ENCODE data around the gene DHRS7. TPM values are rescaled to one million over a fixed set of nuclear protein-coding genes. Genes with fewer than 3 reads are reported as not detected.

Gene DHRS7
- total and polyA plus RNA-seq, 2 experiments from 2014 or later: 39.3 to 39.4 TPM

GRCh38 chr14:60154671-60155070 is 10.5 kb downstream of the DHRS7 start (continued):
- no peak for TF ChIP-seq ZNF462 (CRISPR knock-in tag; IDR thresholded peaks at IDR 0.05)
- no peak for TF ChIP-seq CREB1 (CRISPR knock-in tag; IDR thresholded peaks at IDR 0.05; ENCODE audit: low read depth)
- TF ChIP-seq EZH2 (IDR thresholded peaks at IDR 0.05; ENCODE audit: low read depth, unreplicated experiment): no peak
- TF ChIP-seq STAT1 (IDR thresholded peaks at IDR 0.05; ENCODE audit: unreplicated experiment): no peak
- TF ChIP-seq ZNF331 (CRISPR knock-in tag; IDR thresholded peaks at IDR 0.05; ENCODE audit: low read depth): no peak
- no peak for TF ChIP-seq CTCF (conservative IDR thresholded peaks at IDR 0.05; ENCODE audit: low read depth in 2 of 2)

- H3K9me3 Mint-ChIP-seq: no peaks in the 10 kb centered on the region
- DNase-seq (ENCODE audit: low spot score) (no peak), ATAC-seq (no peak)
- H3K27me3 Mint-ChIP-seq (ENCODE audit: insufficient read depth, low read depth, poor library complexity): no peaks in the 10 kb centered on the region
- Histone ChIP-seq H3K36me3 (ENCODE audit: insufficient read depth) (no peaks in the 10 kb centered on the region), H3K4me2 (no peak overlapping the region), H3K27me3 (ENCODE audit: insufficient read depth) (no peaks in the 10 kb centered on the region), H3F3A (replicated peaks; ENCODE audit: low read depth) (no peaks in the 10 kb centered on the region), H2AFZ (no peak overlapping the region), H3K27ac (ENCODE audit: low read depth) (no peak overlapping the region), H3K79me2 (replicated peaks; ENCODE audit: insufficient read depth) (no peaks in the 10 kb centered on the region), H4K20me1 (replicated peaks; ENCODE audit: insufficient read depth) (0 out of 2 replicates have a peak, but pooled peaks cover 3% of the 10 kb centered on the region), H3K9me2 (ENCODE audit: insufficient read depth) (no peaks in the 10 kb centered on the region; the same call in 1 of the 2 replicates), H3K4me3 (no peak overlapping the region), H3K4me1 (ENCODE audit: insufficient read depth) (peaks cover 4% of the 10 kb centered on the region; the same call in 1 of the 2 replicates)
- H3K4me3 Mint-ChIP-seq: no peak overlapping the region
- peaks cover 15% of the 10 kb centered on the region; the same call in 2 of the 3 replicates for H3K36me3 Mint-ChIP-seq (ENCODE audit: low read depth)
- H3K27ac Mint-ChIP-seq: no peak overlapping the region
- H3K4me1 Mint-ChIP-seq: peaks cover 5% of the 10 kb centered on the region; the same call in 2 of the 3 replicates
- no peak for TF ChIP-seq REST (IDR thresholded peaks at IDR 0.05; ENCODE audit: unreplicated experiment)
- no peak for TF ChIP-seq POLR2AphosphoS5 (IDR thresholded peaks at IDR 0.05; ENCODE audit: low read depth)
- TF ChIP-seq STAT1 (IDR thresholded peaks at IDR 0.05; ENCODE audit: unreplicated experiment): no peak
- no peak for TF ChIP-seq CREB1 (CRISPR knock-in tag; IDR thresholded peaks at IDR 0.05; ENCODE audit: low read depth)
- TF ChIP-seq ZNF331 (CRISPR knock-in tag; IDR thresholded peaks at IDR 0.05; ENCODE audit: low read depth): no peak
- TF ChIP-seq EZH2 (IDR thresholded peaks at IDR 0.05; ENCODE audit: low read depth, unreplicated experiment): no peak
- TF ChIP-seq JUNB (IDR thresholded peaks at IDR 0.05; ENCODE audit: unreplicated experiment): no peak
Measured at GRCh38 chr14:60153991-60154390, 11.2 kb downstream of the DHRS7 start.
